CD4-positive, alpha-beta memory T cell (primary cell): ENCODE results near the gene SLC25A10. TPM values are rescaled to one million over a fixed set of nuclear protein-coding genes. Genes with fewer than 3 reads are reported as not detected.

Experiments used
- CTCF ChIA-PET: fragments of 350-600 bp; sonication (Branson Sonifier 250); formaldehyde crosslinking; loops from one replicate; lab custom pipeline; 2021; ENCODE audit warnings: inconsistent platforms; ENCODE audit not compliant: partially characterized antibody; lab: Charles Lee
- POLR2A ChIA-PET: fragments of 350-600 bp; sonication (Branson Sonifier 250); formaldehyde crosslinking; loops from one replicate; lab custom pipeline; 2021; ENCODE audit not compliant: partially characterized antibody; lab: Charles Lee
- DNase-seq, 5 donors: peaks; one replicate each; pipeline versions ENCODE4 v3.0.0 to v3.0.0-alpha.2; 2020 to 2022; ENCODE audit warnings: mixed read lengths in 1 of 5
- H3K27ac ChIP-seq: one replicate; pipeline ENCODE4 v1.7.0; 2013; ENCODE audit warnings: low read depth, low read length
- H3K27me3 ChIP-seq: 2 replicates; pipeline ENCODE4 v1.7.0; 2013; ENCODE audit warnings: mild to moderate bottlenecking, low read length, moderate library complexity; ENCODE audit not compliant: insufficient read depth
- H3K36me3 ChIP-seq: 2 replicates; pipeline ENCODE4 v1.7.0; 2013; ENCODE audit warnings: mild to moderate bottlenecking, low read length, moderate library complexity; ENCODE audit not compliant: insufficient read depth
- H3K4me1 ChIP-seq: 2 replicates; pipeline ENCODE4 v1.7.0; 2013; ENCODE audit warnings: mild to moderate bottlenecking, low read length, moderate library complexity; ENCODE audit not compliant: insufficient read depth
- H3K4me3 ChIP-seq, 2 donors: one replicate each; pipeline ENCODE4 v1.7.0; 2013; ENCODE audit warnings: low read length in 2 of 2, mild to moderate bottlenecking in 1 of 2
- H3K9me3 ChIP-seq, 2 donors: one replicate each; pipeline ENCODE4 v1.7.0; 2013; ENCODE audit warnings: low read length in 2 of 2, control low read depth in 1 of 2; ENCODE audit not compliant: control insufficient read depth in 1 of 2
- H3K27ac Mint-ChIP-seq, 7 donors: one replicate each; pipeline ENCODE4 v1.8.0; 2020 to 2021; ENCODE audit warnings: mixed read lengths in 7 of 7, mild to moderate bottlenecking in 6 of 7, inconsistent platforms in 3 of 7, moderate library complexity in 3 of 7
- H3K27me3 Mint-ChIP-seq, 2 donors: one replicate each; pipeline ENCODE4 v1.8.0; 2020 to 2021; ENCODE audit warnings: mixed read lengths in 2 of 2
- H3K36me3 Mint-ChIP-seq, 2 donors: one replicate each; pipeline ENCODE4 v1.8.0; 2020 to 2021; ENCODE audit warnings: mixed read lengths in 2 of 2, inconsistent platforms in 1 of 2, mild to moderate bottlenecking in 1 of 2
- H3K4me1 Mint-ChIP-seq, 4 donors: one replicate each; pipeline ENCODE4 v1.8.0; 2020 to 2021; ENCODE audit warnings: mixed read lengths in 4 of 4, mild to moderate bottlenecking in 1 of 4
- H3K4me3 Mint-ChIP-seq, 8 donors: one replicate each; pipeline ENCODE4 v1.8.0; 2020 to 2021; ENCODE audit warnings: mixed read lengths in 8 of 8, mild to moderate bottlenecking in 7 of 8, moderate library complexity in 6 of 8, inconsistent platforms in 3 of 8
- H3K9me3 Mint-ChIP-seq, 8 donors: one replicate each; pipeline ENCODE4 v1.8.0; 2020 to 2021; ENCODE audit warnings: mixed read lengths in 8 of 8, mild to moderate bottlenecking in 5 of 8, inconsistent platforms in 3 of 8, moderate library complexity in 1 of 8
- intact Hi-C: fragments of 100-400 bp; cut with micrococcal nuclease; formaldehyde crosslinking; loops from one replicate; pipeline ENCODE4 v1.15.1; 2023
- polyA plus RNA-seq, 2 donors: library from polyadenylated mRNA; unstranded; fragments of 300-500 nt; fragmentation: Illumina TruSeq; gene quantifications; one replicate each; pipeline ENCODE4 v1.2.3, GENCODE V29; 2021
- total RNA-seq, 2 experiments: library from RNA; stranded (reverse); gene quantifications; one replicate each; pipeline ENCODE4 v1.2.3, GENCODE V29; 2021

SLC25A10 gene
- total and polyA plus RNA-seq, 4 experiments from 2014 or later: 3.2 to 5.2 (median 4.5) TPM

GRCh38 chr17:81685108-81685507, 27.0 kb upstream of the SLC25A10 start:
- peak overlapping the region; percentile 83 for H3K27ac ChIP-seq
- H3K36me3 ChIP-seq: peaks cover 41% of the 10 kb centered on the region
- Mint-ChIP-seq H3K27me3 (no peaks in the 10 kb centered on the region), H3K9me3 (peaks cover 0 to 3% (median 0%) of the 10 kb centered on the region in 8 donors), H3K4me1 (peaks cover 20 to 59% (median 27%) of the 10 kb centered on the region in 4 donors), H3K36me3 (peaks cover 14 to 49% of the 10 kb centered on the region in 2 donors), H3K4me3 (peak overlapping the region; percentile 83 to 94 (median 84)), H3K27ac (peak overlapping the region in 6 of 7 donors; percentile 78 to 93 (median 85))
- H3K27me3 ChIP-seq: no peaks in the 10 kb centered on the region
- ChIA-PET POLR2A (interaction anchor here (1.0 to 4.0 kb wide), 8 partner anchors 10 to 176 kb away, joined by 3 to 67 read pairs (median 4); partner anchors contain the start of genes CCDC137, MRPL12, OXLD1 and P4HB), CTCF (interaction anchor here (1.3 kb wide), 1 partner anchor 10 kb away, joined by 5 read pairs; no protein-coding TSS in a partner anchor)
- H3K4me1 ChIP-seq: peaks cover 31% of the 10 kb centered on the region
- H3K9me3 ChIP-seq: no peaks in the 10 kb centered on the region
- intact Hi-C loops: no loop called here
- DNase-seq: peak in 1 of 5 donors; percentile 53
- peak overlapping the region; percentile 80 to 93 for H3K4me3 ChIP-seq

- Mint-ChIP-seq H3K9me3 (peaks cover 0 to 3% (median 0%) of the 10 kb centered on the region in 8 donors), H3K4me1 (peaks cover 20 to 56% (median 27%) of the 10 kb centered on the region in 4 donors), H3K4me3 (peak overlapping the region in 1 of 8 donors; percentile 42), H3K36me3 (peaks cover 14 to 52% of the 10 kb centered on the region in 2 donors), H3K27me3 (no peaks in the 10 kb centered on the region), H3K27ac (peak overlapping the region in 3 of 7 donors; percentile 22 to 74 (median 30))
- intact Hi-C loops: no loop called here
- H3K36me3 ChIP-seq: peaks cover 55% of the 10 kb centered on the region
- H3K4me1 ChIP-seq: peaks cover 31% of the 10 kb centered on the region
- no peak for DNase-seq
- no peak overlapping the region for H3K4me3 ChIP-seq
- ChIA-PET POLR2A (no interaction called here), CTCF (no interaction called here)
- H3K27ac ChIP-seq: no peak overlapping the region
- H3K27me3 ChIP-seq: no peaks in the 10 kb centered on the region
- no peaks in the 10 kb centered on the region for H3K9me3 ChIP-seq
Observed at GRCh38 chr17:81686614-81687013, 25.5 kb upstream of the SLC25A10 start.

- Histone ChIP-seq H3K4me1 (peaks cover 25% of the 10 kb centered on the region), H3K9me3 (no peaks in the 10 kb centered on the region), H3K36me3 (peaks cover 62% of the 10 kb centered on the region), H3K4me3 (no peak overlapping the region), H3K27ac (no peak overlapping the region), H3K27me3 (no peaks in the 10 kb centered on the region)
- Mint-ChIP-seq H3K27me3 (no peaks in the 10 kb centered on the region), H3K36me3 (peaks cover 22 to 57% of the 10 kb centered on the region in 2 donors), H3K4me1 (peaks cover 16 to 44% (median 22%) of the 10 kb centered on the region in 4 donors), H3K27ac (peak overlapping the region in 3 of 7 donors; percentile 35 to 60 (median 60)), H3K4me3 (peak overlapping the region in 1 of 8 donors; percentile 39), H3K9me3 (peaks cover 0 to 3% (median 0%) of the 10 kb centered on the region in 8 donors)
- no peak for DNase-seq
- intact Hi-C loops: no loop called here
- CTCF ChIA-PET: interaction anchor here (0.9 kb wide), 1 partner anchor 12 kb away, joined by 3 read pairs; no protein-coding TSS in a partner anchor
- POLR2A ChIA-PET: interaction anchor here (1.0 kb wide), 1 partner anchor 8 kb away, joined by 4 read pairs; no protein-coding TSS in a partner anchor
Observed at GRCh38 chr17:81687770-81688541, 24.1 kb upstream of the SLC25A10 start.

GRCh38 chr17:81688616-81689015, 23.5 kb upstream of the SLC25A10 start:
- H3K36me3 ChIP-seq: peaks cover 63% of the 10 kb centered on the region
- peaks cover 23% of the 10 kb centered on the region for H3K4me1 ChIP-seq
- peak overlapping the region in 2 of 7 donors; percentile 17 to 68 for H3K27ac Mint-ChIP-seq
- intact Hi-C loops: no loop called here
- DNase-seq: no peak
- H3K9me3 Mint-ChIP-seq: peaks cover 0 to 2% (median 0%) of the 10 kb centered on the region in 8 donors
- no peak overlapping the region for H3K4me3 ChIP-seq
- H3K4me1 Mint-ChIP-seq: peaks cover 15 to 39% (median 18%) of the 10 kb centered on the region in 4 donors
- H3K4me3 Mint-ChIP-seq: no peak overlapping the region
- ChIA-PET CTCF (no interaction called here), POLR2A (no interaction called here)
- peaks cover 22 to 55% of the 10 kb centered on the region in 2 donors for H3K36me3 Mint-ChIP-seq
- no peaks in the 10 kb centered on the region for H3K27me3 Mint-ChIP-seq
- H3K27me3 ChIP-seq: no peaks in the 10 kb centered on the region
- no peaks in the 10 kb centered on the region for H3K9me3 ChIP-seq
- no peak overlapping the region for H3K27ac ChIP-seq

- no peak for DNase-seq
- Mint-ChIP-seq H3K4me3 (no peak overlapping the region), H3K4me1 (peaks cover 6 to 27% (median 10%) of the 10 kb centered on the region in 4 donors), H3K9me3 (no peaks in the 10 kb centered on the region), H3K36me3 (peaks cover 22 to 48% of the 10 kb centered on the region in 2 donors), H3K27ac (peak overlapping the region in 1 of 7 donors; percentile 42), H3K27me3 (no peaks in the 10 kb centered on the region)
- Histone ChIP-seq H3K9me3 (no peaks in the 10 kb centered on the region), H3K4me3 (no peak overlapping the region), H3K4me1 (peaks cover 15% of the 10 kb centered on the region), H3K36me3 (peaks cover 76% of the 10 kb centered on the region), H3K27me3 (no peaks in the 10 kb centered on the region), H3K27ac (no peak overlapping the region)
- ChIA-PET POLR2A (interaction anchor here (1.6 kb wide), 1 partner anchor 13 kb away, joined by 3 read pairs; the partner anchor contains the start of gene MRPL12), CTCF (no interaction called here)
- intact Hi-C loops: no loop called here
Observed at GRCh38 chr17:81690066-81690465, 22.0 kb upstream of the SLC25A10 start.

- Mint-ChIP-seq H3K4me1 (peaks cover 1 to 22% (median 8%) of the 10 kb centered on the region in 4 donors), H3K9me3 (no peaks in the 10 kb centered on the region), H3K27ac (no peak overlapping the region), H3K4me3 (no peak overlapping the region), H3K36me3 (peaks cover 22 to 48% of the 10 kb centered on the region in 2 donors), H3K27me3 (no peaks in the 10 kb centered on the region)
- Histone ChIP-seq H3K4me3 (no peak overlapping the region), H3K27ac (no peak overlapping the region), H3K4me1 (peaks cover 10% of the 10 kb centered on the region), H3K9me3 (no peaks in the 10 kb centered on the region), H3K27me3 (no peaks in the 10 kb centered on the region), H3K36me3 (peaks cover 79% of the 10 kb centered on the region)
- DNase-seq: no peak
- POLR2A ChIA-PET: interaction anchor here (1.6 kb wide), 1 partner anchor 13 kb away, joined by 3 read pairs; the partner anchor contains the start of gene MRPL12
- intact Hi-C loops: no loop called here
- CTCF ChIA-PET: no interaction called here
Observed at GRCh38 chr17:81690549-81690948, 21.5 kb upstream of the SLC25A10 start.

- Mint-ChIP-seq H3K36me3 (peaks cover 21 to 49% of the 10 kb centered on the region in 2 donors), H3K27me3 (no peaks in the 10 kb centered on the region), H3K4me3 (no peak overlapping the region), H3K9me3 (no peaks in the 10 kb centered on the region), H3K27ac (no peak overlapping the region), H3K4me1 (peaks cover 0 to 16% (median 5%) of the 10 kb centered on the region in 4 donors)
- Histone ChIP-seq H3K4me1 (peaks cover 3% of the 10 kb centered on the region), H3K27me3 (no peaks in the 10 kb centered on the region), H3K4me3 (no peak overlapping the region), H3K9me3 (no peaks in the 10 kb centered on the region), H3K27ac (no peak overlapping the region), H3K36me3 (peaks cover 72% of the 10 kb centered on the region)
- ChIA-PET POLR2A (interaction anchor here (1.6 kb wide), 1 partner anchor 12 kb away, joined by 3 read pairs; the partner anchor contains the start of gene MRPL12), CTCF (no interaction called here)
- intact Hi-C loops: no loop called here
- DNase-seq: no peak
Observed at GRCh38 chr17:81691196-81691595, 20.9 kb upstream of the SLC25A10 start.
